ENCODE measurements around the gene PELI2.

- TF ChIP-seq RAD21 (IDR thresholded peaks at IDR 0.05; ENCODE audit: low read length) (no peak), CTCF (conservative IDR thresholded peaks at IDR 0.05; ENCODE audit: low read depth, low read length) (no peak), POLR2A (IDR thresholded peaks at IDR 0.05; ENCODE audit: low read depth, low read length) (no peak), FOS (IDR thresholded peaks at IDR 0.05; ENCODE audit: low read depth, low read length) (no peak), RFX5 (IDR thresholded peaks at IDR 0.05; ENCODE audit: low read depth, low read length) (no peak), CHD1 (IDR thresholded peaks at IDR 0.05; ENCODE audit: low read depth, low read length) (no peak), SMC3 (IDR thresholded peaks at IDR 0.05; ENCODE audit: low read depth, low read length) (no peak), NFE2L2 (IDR thresholded peaks at IDR 0.05; ENCODE audit: low read depth, low read length) (no peak)
- TF ChIP-seq, protein P1, sequence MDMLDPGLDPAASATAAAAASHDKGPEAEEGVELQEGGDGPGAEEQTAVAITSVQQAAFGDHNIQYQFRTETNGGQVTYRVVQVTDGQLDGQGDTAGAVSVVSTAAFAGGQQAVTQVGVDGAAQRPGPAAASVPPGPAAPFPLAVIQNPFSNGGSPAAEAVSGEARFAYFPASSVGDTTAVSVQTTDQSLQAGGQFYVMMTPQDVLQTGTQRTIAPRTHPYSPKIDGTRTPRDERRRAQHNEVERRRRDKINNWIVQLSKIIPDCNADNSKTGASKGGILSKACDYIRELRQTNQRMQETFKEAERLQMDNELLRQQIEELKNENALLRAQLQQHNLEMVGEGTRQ (IDR thresholded peaks at IDR 0.05; ENCODE audit: low read depth, low read length) = no peak
- TF ChIP-seq, protein P2, sequence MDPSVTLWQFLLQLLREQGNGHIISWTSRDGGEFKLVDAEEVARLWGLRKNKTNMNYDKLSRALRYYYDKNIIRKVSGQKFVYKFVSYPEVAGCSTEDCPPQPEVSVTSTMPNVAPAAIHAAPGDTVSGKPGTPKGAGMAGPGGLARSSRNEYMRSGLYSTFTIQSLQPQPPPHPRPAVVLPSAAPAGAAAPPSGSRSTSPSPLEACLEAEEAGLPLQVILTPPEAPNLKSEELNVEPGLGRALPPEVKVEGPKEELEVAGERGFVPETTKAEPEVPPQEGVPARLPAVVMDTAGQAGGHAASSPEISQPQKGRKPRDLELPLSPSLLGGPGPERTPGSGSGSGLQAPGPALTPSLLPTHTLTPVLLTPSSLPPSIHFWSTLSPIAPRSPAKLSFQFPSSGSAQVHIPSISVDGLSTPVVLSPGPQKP (IDR thresholded peaks at IDR 0.05; ENCODE audit: borderline replicate concordance, low read depth, low read length) = no peak
These were observed 36.1 kb downstream of the PELI2 start for GRCh38 chr14:56154321-56154720.
